Liver (tissue), 2 donors: Measurements from ENCODE around the gene GRK1.

Experiments used
- TF ChIP-seq, protein P1 (sequence below): IDR thresholded peaks from 2 replicates; pipeline ENCODE4 v1.6.1; 2016; ENCODE audit warnings: antibody characterized with exemption
- TF ChIP-seq, protein P2 (sequence below): fragments of 150-350 bp; IDR thresholded peaks from 2 replicates; pipeline ENCODE4 v1.5.1; 2017; ENCODE audit warnings: improper control_type of control experiment, low read depth, low read length; ENCODE audit not compliant: missing input control
- TF ChIP-seq, protein P3 (sequence below): IDR thresholded peaks from 2 replicates; pipeline ENCODE4 v1.6.1; 2016; ENCODE audit warnings: antibody characterized with exemption
- TF ChIP-seq, protein P4 (sequence below): IDR thresholded peaks from 2 replicates; pipeline ENCODE4 v1.6.1; 2016; ENCODE audit warnings: antibody characterized with exemption, mild to moderate bottlenecking
- donor health status: healthy.

DNA sequence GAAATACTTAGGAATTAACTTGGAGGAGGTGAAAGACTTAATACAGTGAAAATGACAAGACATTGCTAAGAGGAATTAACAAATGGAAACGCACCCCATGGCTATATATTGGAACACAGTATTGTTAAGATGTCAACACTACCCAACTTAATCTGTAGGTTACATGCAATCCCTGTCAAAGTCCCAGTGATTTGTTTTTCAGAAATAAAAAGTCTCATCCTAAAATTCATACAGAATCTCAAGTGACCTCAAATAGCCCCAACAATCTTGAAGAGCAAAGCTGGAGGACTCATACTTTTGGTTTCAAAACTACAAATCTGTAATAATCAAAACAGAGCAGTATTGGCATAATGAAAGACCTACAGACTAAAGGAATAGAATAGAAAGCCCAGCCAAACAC is 22.2 kb upstream of the GRK1 start:
- TF ChIP-seq, protein P1, sequence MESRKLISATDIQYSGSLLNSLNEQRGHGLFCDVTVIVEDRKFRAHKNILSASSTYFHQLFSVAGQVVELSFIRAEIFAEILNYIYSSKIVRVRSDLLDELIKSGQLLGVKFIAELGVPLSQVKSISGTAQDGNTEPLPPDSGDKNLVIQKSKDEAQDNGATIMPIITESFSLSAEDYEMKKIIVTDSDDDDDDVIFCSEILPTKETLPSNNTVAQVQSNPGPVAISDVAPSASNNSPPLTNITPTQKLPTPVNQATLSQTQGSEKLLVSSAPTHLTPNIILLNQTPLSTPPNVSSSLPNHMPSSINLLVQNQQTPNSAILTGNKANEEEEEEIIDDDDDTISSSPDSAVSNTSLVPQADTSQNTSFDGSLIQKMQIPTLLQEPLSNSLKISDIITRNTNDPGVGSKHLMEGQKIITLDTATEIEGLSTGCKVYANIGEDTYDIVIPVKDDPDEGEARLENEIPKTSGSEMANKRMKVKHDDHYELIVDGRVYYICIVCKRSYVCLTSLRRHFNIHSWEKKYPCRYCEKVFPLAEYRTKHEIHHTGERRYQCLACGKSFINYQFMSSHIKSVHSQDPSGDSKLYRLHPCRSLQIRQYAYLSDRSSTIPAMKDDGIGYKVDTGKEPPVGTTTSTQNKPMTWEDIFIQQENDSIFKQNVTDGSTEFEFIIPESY = no peak
- TF ChIP-seq, protein P2, sequence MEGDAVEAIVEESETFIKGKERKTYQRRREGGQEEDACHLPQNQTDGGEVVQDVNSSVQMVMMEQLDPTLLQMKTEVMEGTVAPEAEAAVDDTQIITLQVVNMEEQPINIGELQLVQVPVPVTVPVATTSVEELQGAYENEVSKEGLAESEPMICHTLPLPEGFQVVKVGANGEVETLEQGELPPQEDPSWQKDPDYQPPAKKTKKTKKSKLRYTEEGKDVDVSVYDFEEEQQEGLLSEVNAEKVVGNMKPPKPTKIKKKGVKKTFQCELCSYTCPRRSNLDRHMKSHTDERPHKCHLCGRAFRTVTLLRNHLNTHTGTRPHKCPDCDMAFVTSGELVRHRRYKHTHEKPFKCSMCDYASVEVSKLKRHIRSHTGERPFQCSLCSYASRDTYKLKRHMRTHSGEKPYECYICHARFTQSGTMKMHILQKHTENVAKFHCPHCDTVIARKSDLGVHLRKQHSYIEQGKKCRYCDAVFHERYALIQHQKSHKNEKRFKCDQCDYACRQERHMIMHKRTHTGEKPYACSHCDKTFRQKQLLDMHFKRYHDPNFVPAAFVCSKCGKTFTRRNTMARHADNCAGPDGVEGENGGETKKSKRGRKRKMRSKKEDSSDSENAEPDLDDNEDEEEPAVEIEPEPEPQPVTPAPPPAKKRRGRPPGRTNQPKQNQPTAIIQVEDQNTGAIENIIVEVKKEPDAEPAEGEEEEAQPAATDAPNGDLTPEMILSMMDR = no peak
- TF ChIP-seq, protein P3, sequence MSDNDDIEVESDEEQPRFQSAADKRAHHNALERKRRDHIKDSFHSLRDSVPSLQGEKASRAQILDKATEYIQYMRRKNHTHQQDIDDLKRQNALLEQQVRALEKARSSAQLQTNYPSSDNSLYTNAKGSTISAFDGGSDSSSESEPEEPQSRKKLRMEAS = no peak
- TF ChIP-seq, protein P4, sequence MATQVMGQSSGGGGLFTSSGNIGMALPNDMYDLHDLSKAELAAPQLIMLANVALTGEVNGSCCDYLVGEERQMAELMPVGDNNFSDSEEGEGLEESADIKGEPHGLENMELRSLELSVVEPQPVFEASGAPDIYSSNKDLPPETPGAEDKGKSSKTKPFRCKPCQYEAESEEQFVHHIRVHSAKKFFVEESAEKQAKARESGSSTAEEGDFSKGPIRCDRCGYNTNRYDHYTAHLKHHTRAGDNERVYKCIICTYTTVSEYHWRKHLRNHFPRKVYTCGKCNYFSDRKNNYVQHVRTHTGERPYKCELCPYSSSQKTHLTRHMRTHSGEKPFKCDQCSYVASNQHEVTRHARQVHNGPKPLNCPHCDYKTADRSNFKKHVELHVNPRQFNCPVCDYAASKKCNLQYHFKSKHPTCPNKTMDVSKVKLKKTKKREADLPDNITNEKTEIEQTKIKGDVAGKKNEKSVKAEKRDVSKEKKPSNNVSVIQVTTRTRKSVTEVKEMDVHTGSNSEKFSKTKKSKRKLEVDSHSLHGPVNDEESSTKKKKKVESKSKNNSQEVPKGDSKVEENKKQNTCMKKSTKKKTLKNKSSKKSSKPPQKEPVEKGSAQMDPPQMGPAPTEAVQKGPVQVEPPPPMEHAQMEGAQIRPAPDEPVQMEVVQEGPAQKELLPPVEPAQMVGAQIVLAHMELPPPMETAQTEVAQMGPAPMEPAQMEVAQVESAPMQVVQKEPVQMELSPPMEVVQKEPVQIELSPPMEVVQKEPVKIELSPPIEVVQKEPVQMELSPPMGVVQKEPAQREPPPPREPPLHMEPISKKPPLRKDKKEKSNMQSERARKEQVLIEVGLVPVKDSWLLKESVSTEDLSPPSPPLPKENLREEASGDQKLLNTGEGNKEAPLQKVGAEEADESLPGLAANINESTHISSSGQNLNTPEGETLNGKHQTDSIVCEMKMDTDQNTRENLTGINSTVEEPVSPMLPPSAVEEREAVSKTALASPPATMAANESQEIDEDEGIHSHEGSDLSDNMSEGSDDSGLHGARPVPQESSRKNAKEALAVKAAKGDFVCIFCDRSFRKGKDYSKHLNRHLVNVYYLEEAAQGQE = no peak
